ENCODE results near the gene RYR3. TPM values are rescaled to one million over a fixed set of nuclear protein-coding genes. Genes with fewer than 3 reads are reported as not detected.

Gene RYR3
- total RNA-seq, 2 experiments from 2014 or later, result 0.06 to 0.32 TPM

DNA sequence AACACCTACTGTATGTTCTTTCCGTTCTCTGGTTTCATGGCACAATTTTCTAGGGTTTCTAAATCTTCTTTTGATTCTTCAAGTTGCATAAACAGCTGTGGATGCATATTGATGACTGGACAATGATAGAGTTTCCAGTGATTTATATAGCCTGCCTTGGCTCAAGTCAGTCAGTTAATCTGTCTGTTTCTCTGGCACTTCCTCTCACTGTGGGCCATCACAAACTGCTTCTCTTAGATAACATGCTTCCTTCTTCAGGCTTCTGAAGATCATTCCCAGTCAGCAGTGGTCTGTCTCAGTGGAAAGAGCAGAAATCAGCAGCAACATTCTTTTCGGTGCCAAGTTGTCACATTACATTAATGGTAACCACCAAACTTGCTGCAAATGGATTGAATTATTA, 207.2 kb downstream of the RYR3 start:
- Histone ChIP-seq H3K27ac (ENCODE audit: low read depth, low read length, poor library complexity, severe bottlenecking) (no peak overlapping the region), H3K4me2 (ENCODE audit: low read length) (no peak overlapping the region), H2AFZ (ENCODE audit: low read length) (no peak overlapping the region), H4K20me1 (ENCODE audit: insufficient read depth, low read length) (no peaks in the 10 kb centered on the region), H3K4me1 (ENCODE audit: insufficient read depth, low read length, poor library complexity, severe bottlenecking) (no peaks in the 10 kb centered on the region), H3K4me3 (ENCODE audit: low read depth, low read length, poor library complexity, severe bottlenecking) (no peak overlapping the region), H3K9me3 (ENCODE audit: low read length) (no peaks in the 10 kb centered on the region), H3K9me2 (ENCODE audit: insufficient read depth, low read length) (no peaks in the 10 kb centered on the region), H3K79me2 (ENCODE audit: insufficient read depth, low read depth, low read length) (no peaks in the 10 kb centered on the region), H3K36me3 (ENCODE audit: insufficient read depth, low read length) (no peaks in the 10 kb centered on the region)
- no TSS peak for BruUV-seq (replicated peaks)
- DNase-seq (ENCODE audit: low spot score), result no peak
- POLR2A ChIA-PET, result interaction anchor here (0.6 kb wide), 1 partner anchor 67 kb away, joined by 4 read pairs; no protein-coding TSS in a partner anchor
- intact Hi-C loops (cut with micrococcal nuclease; ENCODE audit: unreplicated experiment), result loop anchor here (10.0 kb wide), 2 partner anchors 57 to 223 kb away; no protein-coding TSS in a partner anchor
- CTCF ChIA-PET (ENCODE audit: unreplicated experiment), result interaction anchor here (0.6 kb wide), 1 partner anchor 357 kb away, joined by 3 read pairs; no protein-coding TSS in a partner anchor
- TF ChIP-seq, protein P1, sequence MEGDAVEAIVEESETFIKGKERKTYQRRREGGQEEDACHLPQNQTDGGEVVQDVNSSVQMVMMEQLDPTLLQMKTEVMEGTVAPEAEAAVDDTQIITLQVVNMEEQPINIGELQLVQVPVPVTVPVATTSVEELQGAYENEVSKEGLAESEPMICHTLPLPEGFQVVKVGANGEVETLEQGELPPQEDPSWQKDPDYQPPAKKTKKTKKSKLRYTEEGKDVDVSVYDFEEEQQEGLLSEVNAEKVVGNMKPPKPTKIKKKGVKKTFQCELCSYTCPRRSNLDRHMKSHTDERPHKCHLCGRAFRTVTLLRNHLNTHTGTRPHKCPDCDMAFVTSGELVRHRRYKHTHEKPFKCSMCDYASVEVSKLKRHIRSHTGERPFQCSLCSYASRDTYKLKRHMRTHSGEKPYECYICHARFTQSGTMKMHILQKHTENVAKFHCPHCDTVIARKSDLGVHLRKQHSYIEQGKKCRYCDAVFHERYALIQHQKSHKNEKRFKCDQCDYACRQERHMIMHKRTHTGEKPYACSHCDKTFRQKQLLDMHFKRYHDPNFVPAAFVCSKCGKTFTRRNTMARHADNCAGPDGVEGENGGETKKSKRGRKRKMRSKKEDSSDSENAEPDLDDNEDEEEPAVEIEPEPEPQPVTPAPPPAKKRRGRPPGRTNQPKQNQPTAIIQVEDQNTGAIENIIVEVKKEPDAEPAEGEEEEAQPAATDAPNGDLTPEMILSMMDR (conservative IDR thresholded peaks at IDR 0.05; ENCODE audit: low read length), result no peak
- no peak for TF ChIP-seq EZH2phosphoT487 (IDR thresholded peaks at IDR 0.05; ENCODE audit: borderline replicate concordance, low read depth, low read length)

DNA sequence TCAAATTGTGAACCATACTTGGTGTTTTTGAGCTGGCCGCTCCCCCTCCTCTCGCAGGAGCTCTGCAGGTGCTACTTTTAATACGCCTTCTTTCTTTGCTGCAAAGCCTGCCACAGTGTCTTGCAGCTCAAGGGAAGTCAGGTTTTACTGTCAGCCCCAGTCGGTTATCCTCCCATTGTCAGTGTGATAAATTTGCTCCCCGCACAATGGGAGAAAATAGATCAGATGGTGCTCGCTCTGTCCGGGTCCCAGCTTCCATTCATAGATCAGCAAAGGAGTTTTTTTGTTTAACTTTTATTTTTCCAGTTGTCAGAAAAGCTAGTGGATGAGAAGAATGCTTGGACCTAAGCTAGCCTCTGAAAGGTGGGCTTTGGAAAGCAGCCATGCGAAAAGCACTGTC, 207.7 kb downstream of the RYR3 start:
- TF ChIP-seq EZH2phosphoT487 (IDR thresholded peaks at IDR 0.05; ENCODE audit: borderline replicate concordance, low read depth, low read length), result no peak
- TF ChIP-seq, protein P1 (conservative IDR thresholded peaks at IDR 0.05; ENCODE audit: low read length), result no peak
- Histone ChIP-seq H3K9me3 (ENCODE audit: low read length) (no peaks in the 10 kb centered on the region), H3K4me3 (ENCODE audit: low read depth, low read length, poor library complexity, severe bottlenecking) (no peak overlapping the region), H3K4me2 (ENCODE audit: low read length) (no peak overlapping the region), H2AFZ (ENCODE audit: low read length) (no peak overlapping the region), H3K9me2 (ENCODE audit: insufficient read depth, low read length) (no peaks in the 10 kb centered on the region), H3K36me3 (ENCODE audit: insufficient read depth, low read length) (no peaks in the 10 kb centered on the region), H4K20me1 (ENCODE audit: insufficient read depth, low read length) (no peaks in the 10 kb centered on the region), H3K4me1 (ENCODE audit: insufficient read depth, low read length, poor library complexity, severe bottlenecking) (no peaks in the 10 kb centered on the region), H3K27ac (ENCODE audit: low read depth, low read length, poor library complexity, severe bottlenecking) (no peak overlapping the region), H3K79me2 (ENCODE audit: insufficient read depth, low read depth, low read length) (no peaks in the 10 kb centered on the region)
- no TSS peak for BruUV-seq (replicated peaks)
- POLR2A ChIA-PET, result interaction anchor here (0.6 kb wide), 1 partner anchor 67 kb away, joined by 4 read pairs; no protein-coding TSS in a partner anchor
- intact Hi-C loops (cut with micrococcal nuclease; ENCODE audit: unreplicated experiment), result loop anchor here (10.0 kb wide), 2 partner anchors 56 to 224 kb away; no protein-coding TSS in a partner anchor
- CTCF ChIA-PET (ENCODE audit: unreplicated experiment), result interaction anchor here (0.6 kb wide), 1 partner anchor 356 kb away, joined by 3 read pairs; no protein-coding TSS in a partner anchor
- no peak for DNase-seq (ENCODE audit: low spot score)

DNA sequence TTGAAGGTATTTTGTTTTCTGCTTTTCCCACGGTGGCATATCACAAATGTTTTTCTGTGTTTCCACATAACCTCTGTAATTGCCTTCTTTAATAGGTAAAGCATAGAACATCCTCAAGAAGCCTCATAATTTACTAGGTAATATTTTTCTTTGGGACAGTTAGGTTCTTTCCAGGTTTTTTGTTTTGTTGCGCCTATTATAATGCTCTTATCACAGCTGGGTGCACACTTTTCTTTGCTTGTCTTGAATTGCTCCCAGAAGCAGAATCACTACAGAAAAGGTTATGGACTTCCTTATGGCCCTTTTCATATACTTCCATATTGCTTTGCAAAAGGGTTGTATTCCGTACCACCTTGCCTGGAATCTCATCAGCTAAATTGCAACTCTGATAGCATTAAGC, 213.5 kb downstream of the RYR3 start:
- CTCF ChIA-PET (ENCODE audit: unreplicated experiment), result no interaction called here

More for the DNA sequence above, 213.5 kb downstream of the RYR3 start:
- no peak for TF ChIP-seq EZH2phosphoT487 (IDR thresholded peaks at IDR 0.05; ENCODE audit: borderline replicate concordance, low read depth, low read length)
- TF ChIP-seq, protein P1 (conservative IDR thresholded peaks at IDR 0.05; ENCODE audit: low read length), result no peak
- no peaks in the 10 kb centered on the region for H3K36me3 ChIP-seq (ENCODE audit: insufficient read depth, low read length)
- H3K4me3 ChIP-seq (ENCODE audit: low read depth, low read length, poor library complexity, severe bottlenecking), result no peak overlapping the region
- BruUV-seq (replicated peaks), result no TSS peak
- H3K79me2 ChIP-seq (ENCODE audit: insufficient read depth, low read depth, low read length), result no peaks in the 10 kb centered on the region
- H3K9me2 ChIP-seq (ENCODE audit: insufficient read depth, low read length), result no peaks in the 10 kb centered on the region
- POLR2A ChIA-PET, result no interaction called here
- no peaks in the 10 kb centered on the region for H4K20me1 ChIP-seq (ENCODE audit: insufficient read depth, low read length)
- intact Hi-C loops (cut with micrococcal nuclease; ENCODE audit: unreplicated experiment), result no loop called here
- no peaks in the 10 kb centered on the region for H3K9me3 ChIP-seq (ENCODE audit: low read length)
- H3K4me2 ChIP-seq (ENCODE audit: low read length), result no peak overlapping the region
- DNase-seq (ENCODE audit: low spot score), result no peak
- no peaks in the 10 kb centered on the region for H3K4me1 ChIP-seq (ENCODE audit: insufficient read depth, low read length, poor library complexity, severe bottlenecking)
- no peak overlapping the region for H2AFZ ChIP-seq (ENCODE audit: low read length)
- no peak overlapping the region for H3K27ac ChIP-seq (ENCODE audit: low read depth, low read length, poor library complexity, severe bottlenecking)

Data from OCI-LY7 (cell line).